Parathyroid adenoma (tissue), 2 donors: ENCODE results near the gene FBLIM1.

Experiments
- H2AFZ ChIP-seq: fragments of 300-600 bp; sonication (generic); one replicate; pipeline ENCODE4 v1.7.0; 2017; ENCODE audit warnings: antibody characterized with exemption, mild to moderate bottlenecking
- H3K27ac ChIP-seq: fragments of 300-600 bp; sonication (generic); one replicate; pipeline ENCODE4 v1.7.0; 2017
- H3K27me3 ChIP-seq: fragments of 300-600 bp; sonication (generic); one replicate; pipeline ENCODE4 v1.7.0; 2017; ENCODE audit warnings: low read length; ENCODE audit not compliant: control insufficient read depth, insufficient read depth
- H3K36me3 ChIP-seq: fragments of 300-600 bp; sonication (generic); one replicate; pipeline ENCODE4 v1.7.0; 2017; ENCODE audit warnings: low read length; ENCODE audit not compliant: control insufficient read depth, insufficient read depth
- H3K4me1 ChIP-seq: fragments of 300-600 bp; sonication (generic); one replicate; pipeline ENCODE4 v1.7.0; 2017; ENCODE audit warnings: control low read depth
- H3K4me2 ChIP-seq: fragments of 300-600 bp; sonication (generic); one replicate; pipeline ENCODE4 v1.7.0; 2017; ENCODE audit warnings: low read length
- H3K4me3 ChIP-seq: fragments of 300-600 bp; sonication (generic); one replicate; pipeline ENCODE4 v1.7.0; 2017; ENCODE audit warnings: low read depth, low read length
- H3K79me2 ChIP-seq: fragments of 300-600 bp; sonication (generic); one replicate; pipeline ENCODE4 v1.7.0; 2017; ENCODE audit warnings: control low read depth
- H3K9ac ChIP-seq: fragments of 300-600 bp; sonication (generic); one replicate; pipeline ENCODE4 v1.7.0; 2017; ENCODE audit warnings: mild to moderate bottlenecking
- H3K9me3 ChIP-seq: fragments of 300-600 bp; sonication (generic); one replicate; pipeline ENCODE4 v1.7.0; 2017; ENCODE audit warnings: low read length; ENCODE audit not compliant: control insufficient read depth
- TF ChIP-seq, protein P1 (sequence below): fragments of 300-600 bp; sonication (generic); IDR thresholded peaks from one replicate; pipeline ENCODE4 v1.7.0; 2017; ENCODE audit warnings: antibody characterized with exemption, mild to moderate bottlenecking
- donor health status: primary hyperparathyroidism.

Gene FBLIM1

GRCh38 chr1:15726508-15726907 lies 32.1 kb upstream of the FBLIM1 start:
- no peaks in the 10 kb centered on the region for H3K4me1 ChIP-seq
- no peaks in the 10 kb centered on the region for H3K9me3 ChIP-seq
- H2AFZ ChIP-seq: no peak overlapping the region
- no peak overlapping the region for H3K9ac ChIP-seq
- TF ChIP-seq, protein P1, sequence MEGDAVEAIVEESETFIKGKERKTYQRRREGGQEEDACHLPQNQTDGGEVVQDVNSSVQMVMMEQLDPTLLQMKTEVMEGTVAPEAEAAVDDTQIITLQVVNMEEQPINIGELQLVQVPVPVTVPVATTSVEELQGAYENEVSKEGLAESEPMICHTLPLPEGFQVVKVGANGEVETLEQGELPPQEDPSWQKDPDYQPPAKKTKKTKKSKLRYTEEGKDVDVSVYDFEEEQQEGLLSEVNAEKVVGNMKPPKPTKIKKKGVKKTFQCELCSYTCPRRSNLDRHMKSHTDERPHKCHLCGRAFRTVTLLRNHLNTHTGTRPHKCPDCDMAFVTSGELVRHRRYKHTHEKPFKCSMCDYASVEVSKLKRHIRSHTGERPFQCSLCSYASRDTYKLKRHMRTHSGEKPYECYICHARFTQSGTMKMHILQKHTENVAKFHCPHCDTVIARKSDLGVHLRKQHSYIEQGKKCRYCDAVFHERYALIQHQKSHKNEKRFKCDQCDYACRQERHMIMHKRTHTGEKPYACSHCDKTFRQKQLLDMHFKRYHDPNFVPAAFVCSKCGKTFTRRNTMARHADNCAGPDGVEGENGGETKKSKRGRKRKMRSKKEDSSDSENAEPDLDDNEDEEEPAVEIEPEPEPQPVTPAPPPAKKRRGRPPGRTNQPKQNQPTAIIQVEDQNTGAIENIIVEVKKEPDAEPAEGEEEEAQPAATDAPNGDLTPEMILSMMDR: no peak
- H3K4me3 ChIP-seq: no peak overlapping the region
- H3K27me3 ChIP-seq: no peaks in the 10 kb centered on the region
- H3K36me3 ChIP-seq: no peaks in the 10 kb centered on the region
- no peaks in the 10 kb centered on the region for H3K79me2 ChIP-seq
- H3K27ac ChIP-seq: no peak overlapping the region
- H3K4me2 ChIP-seq: no peak overlapping the region

DNA sequence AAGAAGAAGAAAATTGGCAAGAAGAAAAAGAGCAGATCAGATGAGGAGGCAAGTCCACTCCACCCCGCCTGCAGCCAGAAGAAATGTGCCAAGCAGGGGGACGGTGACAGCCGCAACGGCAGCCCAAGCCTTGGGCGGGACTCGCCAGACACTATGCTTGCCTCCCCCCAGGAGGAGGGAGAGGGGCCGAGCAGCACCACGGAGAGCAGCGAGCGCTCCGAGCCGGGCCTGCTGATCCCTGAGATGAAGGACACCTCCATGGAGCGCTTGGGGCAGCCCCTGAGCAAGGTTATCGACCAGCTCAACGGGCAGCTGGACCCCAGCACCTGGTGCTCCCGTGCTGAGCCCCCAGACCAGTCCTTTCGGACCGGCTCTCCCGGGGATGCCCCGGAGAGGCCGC lies 31.6 kb upstream of the FBLIM1 start:
- H3K27me3 ChIP-seq: no peaks in the 10 kb centered on the region
- H3K4me2 ChIP-seq: no peak overlapping the region
- no peaks in the 10 kb centered on the region for H3K79me2 ChIP-seq
- no peak overlapping the region for H3K4me3 ChIP-seq
- TF ChIP-seq, protein P1: no peak
- H3K4me1 ChIP-seq: no peaks in the 10 kb centered on the region
- H2AFZ ChIP-seq: no peak overlapping the region
- H3K9ac ChIP-seq: no peak overlapping the region
- no peaks in the 10 kb centered on the region for H3K36me3 ChIP-seq
- H3K27ac ChIP-seq: no peak overlapping the region
- no peaks in the 10 kb centered on the region for H3K9me3 ChIP-seq

DNA sequence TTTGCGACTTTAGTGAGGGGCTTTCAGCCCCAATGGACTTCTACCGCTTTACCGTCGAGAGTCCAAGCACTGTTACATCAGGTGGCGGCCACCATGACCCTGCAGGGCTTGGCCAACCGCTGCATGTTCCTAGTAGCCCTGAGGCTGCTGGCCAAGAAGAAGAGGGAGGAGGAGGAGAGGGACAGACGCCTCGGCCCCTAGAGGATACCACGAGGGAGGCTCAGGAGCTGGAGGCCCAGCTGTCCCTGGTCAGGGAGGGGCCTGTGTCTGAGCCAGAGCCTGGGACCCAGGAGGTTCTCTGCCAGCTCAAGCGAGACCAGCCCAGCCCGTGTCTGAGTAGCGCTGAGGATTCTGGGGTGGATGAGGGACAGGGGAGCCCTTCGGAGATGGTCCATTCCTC lies 31.2 kb upstream of the FBLIM1 start:
- Histone ChIP-seq H3K4me1 (no peaks in the 10 kb centered on the region), H3K27me3 (no peaks in the 10 kb centered on the region), H2AFZ (no peak overlapping the region), H3K27ac (no peak overlapping the region), H3K9ac (no peak overlapping the region), H3K4me3 (no peak overlapping the region), H3K36me3 (no peaks in the 10 kb centered on the region), H3K79me2 (no peaks in the 10 kb centered on the region), H3K4me2 (no peak overlapping the region), H3K9me3 (no peaks in the 10 kb centered on the region)
- TF ChIP-seq, protein P1: no peak

DNA sequence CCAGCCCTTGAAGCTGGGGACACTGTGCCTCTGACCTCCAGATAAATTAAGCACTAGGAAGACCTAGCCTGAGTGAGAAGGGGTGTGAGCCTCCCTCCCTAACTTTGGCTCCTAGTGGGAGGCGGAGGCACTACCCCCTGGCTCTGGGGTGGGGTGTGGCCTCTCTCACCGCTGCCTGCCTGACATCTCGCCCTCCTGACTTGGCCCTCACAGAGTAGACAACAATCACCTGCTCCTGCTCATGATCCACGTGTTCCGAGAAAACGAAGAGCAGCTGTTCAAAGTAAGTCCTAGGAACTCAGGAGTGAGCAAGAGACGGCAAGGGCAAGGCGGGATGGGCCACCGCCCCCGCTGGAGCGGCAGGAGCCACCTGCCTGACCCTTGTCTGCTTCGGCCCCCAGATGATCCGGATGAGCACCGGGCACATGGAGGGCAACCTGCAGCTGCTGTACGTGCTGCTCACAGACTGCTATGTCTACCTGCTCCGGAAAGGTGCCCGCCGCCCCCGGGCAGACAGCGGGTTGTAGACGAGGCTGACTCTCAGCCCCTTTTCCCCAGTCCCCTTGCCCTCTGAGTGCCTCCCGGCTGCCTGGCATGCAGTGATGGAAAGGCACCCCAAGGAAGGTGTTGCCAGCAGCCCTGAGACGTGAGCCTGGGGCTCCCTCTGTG lies 30.6 kb upstream of the FBLIM1 start:
- Histone ChIP-seq H3K9ac (no peak overlapping the region), H3K36me3 (no peaks in the 10 kb centered on the region), H3K79me2 (no peaks in the 10 kb centered on the region), H3K9me3 (no peaks in the 10 kb centered on the region), H3K4me1 (no peaks in the 10 kb centered on the region), H3K27me3 (no peaks in the 10 kb centered on the region), H3K4me2 (no peak overlapping the region), H3K27ac (no peak overlapping the region), H3K4me3 (no peak overlapping the region), H2AFZ (no peak overlapping the region)
- TF ChIP-seq, protein P1: no peak
